Stimulated activated CD8-positive, alpha-beta memory T cell treated with anti-CD3 and anti-CD28 coated beads, Interleukin-4, amount 100 ng/mL, for 24 hours (primary cell): ENCODE data around the gene TRAF3IP3.

Source experiments
- DNase-seq: peaks from one replicate; pipeline ENCODE4 v3.0.0-alpha.2; 2020; ENCODE audit warnings: low read depth

Gene TRAF3IP3

DNA sequence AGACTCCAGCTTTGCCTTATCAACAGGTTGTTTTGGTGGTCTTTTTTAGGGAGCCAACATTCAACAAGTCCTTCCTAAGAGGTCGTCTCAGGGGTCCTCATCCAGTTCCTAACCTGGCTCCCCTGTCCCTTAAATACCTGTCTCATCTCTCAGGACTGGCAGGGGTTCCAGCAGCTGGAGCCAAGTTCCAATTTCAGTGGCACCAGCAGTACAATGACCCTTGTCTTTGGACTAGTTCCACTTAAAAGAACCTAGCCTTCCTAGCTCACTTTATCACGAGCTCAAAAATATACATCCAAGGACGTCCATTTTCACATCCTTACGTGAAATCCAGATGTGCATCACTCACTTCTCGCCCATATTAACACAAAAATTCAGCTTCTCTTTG is 18.7 kb upstream of the TRAF3IP3 start:
- DNase-seq: no peak

DNA sequence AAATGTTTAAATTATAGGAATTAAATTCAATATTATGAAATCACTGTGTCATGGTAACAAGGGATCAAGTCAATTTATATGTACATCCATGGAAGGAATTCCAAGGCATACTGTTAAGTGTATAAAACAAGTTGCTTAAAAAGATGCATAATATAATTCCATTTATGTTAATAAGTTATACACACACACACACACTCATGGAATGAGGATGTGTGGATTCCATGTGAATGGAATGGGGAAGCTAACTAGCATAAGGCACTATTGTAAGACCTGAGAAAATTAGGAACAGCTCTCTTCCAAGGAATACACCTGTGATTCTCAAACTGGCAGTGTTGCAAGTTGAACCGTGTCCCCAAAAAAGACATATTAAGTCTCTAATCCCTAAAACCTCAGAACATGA is 17.6 kb upstream of the TRAF3IP3 start:
- DNase-seq: no peak

DNA sequence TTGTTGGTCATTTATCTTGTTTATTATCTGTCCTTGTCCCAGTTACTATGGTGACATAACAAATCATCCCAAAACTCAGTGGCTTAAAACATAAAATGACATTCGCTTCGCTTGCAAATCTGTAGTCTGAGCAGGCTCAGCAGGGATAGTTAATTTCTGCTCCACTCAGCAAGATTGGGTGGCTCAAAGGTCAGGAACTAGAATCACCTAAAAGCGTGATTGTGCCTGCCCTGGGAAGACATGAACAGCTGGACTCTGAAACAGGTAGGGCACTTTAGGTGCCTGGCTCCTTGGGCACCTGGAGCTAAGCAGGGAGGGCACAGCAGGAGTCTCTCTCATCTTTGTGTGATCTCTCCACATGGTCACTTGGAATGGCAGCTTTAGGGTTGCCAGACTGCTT is 14.7 kb upstream of the TRAF3IP3 start:
- no peak for DNase-seq

DNA sequence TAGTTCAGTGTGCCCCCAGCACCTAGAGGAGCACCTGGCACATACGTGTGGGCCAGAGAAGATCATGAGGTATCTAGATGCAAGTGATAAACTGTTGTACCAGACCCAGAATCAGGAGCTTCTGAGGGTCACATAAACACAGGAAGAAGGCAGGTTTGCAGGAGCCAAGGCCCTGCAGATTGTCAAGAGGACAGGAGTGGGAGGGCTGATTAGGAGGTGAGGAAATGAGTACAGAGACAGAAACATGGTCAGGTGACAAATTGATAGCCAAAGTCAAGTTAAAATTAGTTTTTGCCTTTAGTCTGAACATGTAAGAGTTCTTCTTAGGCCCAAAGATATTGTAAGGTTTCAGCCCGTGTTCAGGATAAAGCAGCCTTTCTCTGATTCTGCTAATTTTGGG is 14.0 kb upstream of the TRAF3IP3 start:
- DNase-seq: no peak

DNA sequence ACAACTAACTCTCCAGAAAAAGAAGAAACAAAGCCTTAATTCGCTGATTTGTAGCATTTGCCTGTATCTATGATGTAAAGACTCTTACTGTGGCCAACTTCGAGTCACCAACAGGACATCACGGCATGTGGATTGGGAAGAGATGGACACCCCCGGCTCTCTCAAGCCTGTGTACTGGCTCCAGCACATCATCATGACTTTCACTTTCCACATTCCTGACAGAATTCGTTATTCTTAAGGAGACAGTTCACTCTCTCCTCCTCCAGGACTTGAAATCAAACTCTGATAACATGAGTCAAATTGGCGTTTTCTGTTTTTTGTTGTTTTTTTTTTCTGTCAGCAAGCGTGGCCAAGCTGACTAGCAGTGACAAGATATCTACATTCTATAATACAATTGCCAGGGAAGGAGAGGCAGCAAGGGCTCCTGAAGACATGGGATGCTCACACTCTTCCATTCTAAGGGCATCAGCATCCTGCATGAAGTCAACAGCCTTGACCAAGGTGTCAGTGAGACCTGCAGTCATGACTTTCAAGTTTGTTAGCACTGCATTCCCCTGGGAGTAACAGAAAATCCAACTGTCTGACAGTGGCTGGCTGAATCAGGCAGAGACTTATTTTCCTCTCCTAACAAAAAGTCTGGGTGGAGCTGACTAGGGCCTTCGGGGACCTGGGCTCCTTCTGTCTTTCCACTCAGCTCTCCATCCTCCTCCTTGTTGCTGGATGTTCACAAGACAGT is 13.3 kb upstream of the TRAF3IP3 start:
- no peak for DNase-seq

DNA sequence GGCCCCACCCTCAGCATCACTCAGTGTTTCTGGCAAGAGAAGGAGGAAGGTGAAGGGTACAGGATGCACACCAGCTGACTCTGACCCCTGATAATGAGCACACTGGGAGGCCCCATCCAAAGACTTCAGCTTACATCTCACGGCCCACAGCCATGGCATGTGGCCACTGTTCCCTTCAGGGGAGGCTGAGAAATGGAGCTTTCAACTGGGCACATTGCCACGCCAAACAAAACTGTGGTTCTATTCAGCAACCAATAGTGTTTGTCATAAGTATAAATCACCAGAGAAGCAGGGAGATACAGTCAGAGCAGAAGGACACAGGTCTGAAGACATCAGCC is 12.7 kb upstream of the TRAF3IP3 start:
- DNase-seq: no peak

DNA sequence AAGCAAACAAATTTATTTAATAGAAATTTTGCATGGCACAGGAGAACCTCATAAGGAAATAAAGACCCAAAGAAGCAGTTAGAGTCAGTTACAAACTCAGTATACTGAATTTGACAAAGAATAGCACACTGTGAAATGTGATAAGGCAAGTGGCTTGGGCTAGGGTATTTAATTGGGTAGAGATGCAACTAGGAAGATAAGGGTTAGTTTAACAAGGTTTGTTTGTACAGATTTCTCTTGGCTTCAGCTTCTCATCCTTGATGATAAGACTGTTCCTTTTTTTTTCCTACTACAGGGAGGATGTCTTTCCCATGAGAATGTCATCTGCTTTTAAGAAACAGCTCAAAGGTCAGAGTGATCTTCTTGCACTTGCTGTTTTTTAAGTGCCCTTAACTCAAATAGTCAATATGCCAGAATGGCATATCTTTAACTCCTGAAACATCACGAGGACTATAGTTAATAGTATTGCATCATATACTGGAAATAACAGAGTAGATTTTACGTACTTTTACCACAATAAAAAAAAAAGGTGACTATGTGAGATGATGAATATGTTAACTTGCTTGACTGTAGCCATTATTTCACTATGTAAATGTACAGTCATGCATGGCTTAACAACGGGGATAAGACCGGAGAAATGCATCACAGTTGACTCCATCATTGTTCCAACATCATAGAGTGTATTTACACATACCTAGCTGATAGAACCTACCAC is 9.2 kb upstream of the TRAF3IP3 start:
- DNase-seq: no peak

DNA sequence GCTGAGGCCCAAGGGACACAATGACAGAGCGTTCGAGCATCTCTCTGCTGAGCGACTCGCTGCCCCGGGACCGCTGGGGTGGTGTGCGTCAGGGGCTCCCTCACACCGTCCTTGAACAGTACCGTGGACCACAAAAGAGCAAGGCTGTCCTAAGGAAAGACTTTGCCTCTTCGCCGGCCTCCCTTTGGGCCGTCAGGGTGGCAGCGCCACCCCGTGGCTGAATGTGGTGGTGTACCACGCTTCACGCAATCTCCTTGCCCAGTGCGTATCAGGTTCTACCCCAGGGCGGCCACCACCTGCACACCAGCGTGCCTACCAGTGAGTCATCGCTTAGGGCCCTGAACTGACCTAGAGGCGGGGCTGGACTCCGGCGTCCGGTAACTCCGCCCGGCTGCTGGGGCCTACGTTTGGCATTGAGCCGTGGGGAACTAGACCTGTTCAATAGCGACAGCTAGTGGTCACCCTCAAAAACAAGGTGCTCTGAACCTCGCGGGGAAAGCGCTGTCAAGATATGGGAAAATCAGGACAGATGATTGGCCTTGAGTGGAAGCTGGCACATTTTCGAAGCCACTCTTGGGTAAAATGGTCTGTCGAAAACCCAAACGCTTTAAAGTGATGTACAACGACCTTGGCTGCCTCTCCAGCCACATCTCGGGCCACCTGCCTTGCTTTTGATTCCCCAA is 8.1 kb upstream of the TRAF3IP3 start:
- DNase-seq: peak; percentile 82

DNA sequence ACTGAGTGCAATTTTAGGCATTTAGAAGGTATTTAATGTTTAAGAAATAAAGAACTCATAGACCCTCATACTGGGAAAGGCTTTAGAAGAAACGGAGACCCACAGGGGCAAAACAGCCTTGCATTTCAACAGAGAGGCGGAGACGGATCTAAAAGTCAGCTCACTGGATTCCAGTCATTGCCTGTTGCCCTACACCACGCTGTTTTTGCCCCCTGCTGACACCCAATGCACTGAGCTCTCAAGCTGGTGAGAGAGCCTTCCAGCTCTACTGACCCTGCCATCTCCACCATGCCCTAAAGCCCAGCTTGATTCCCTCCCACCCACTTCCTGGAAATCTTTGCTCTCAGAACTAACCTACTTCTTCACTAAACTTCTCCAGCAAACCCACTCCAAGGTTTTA is 7.2 kb upstream of the TRAF3IP3 start:
- no peak for DNase-seq

DNA sequence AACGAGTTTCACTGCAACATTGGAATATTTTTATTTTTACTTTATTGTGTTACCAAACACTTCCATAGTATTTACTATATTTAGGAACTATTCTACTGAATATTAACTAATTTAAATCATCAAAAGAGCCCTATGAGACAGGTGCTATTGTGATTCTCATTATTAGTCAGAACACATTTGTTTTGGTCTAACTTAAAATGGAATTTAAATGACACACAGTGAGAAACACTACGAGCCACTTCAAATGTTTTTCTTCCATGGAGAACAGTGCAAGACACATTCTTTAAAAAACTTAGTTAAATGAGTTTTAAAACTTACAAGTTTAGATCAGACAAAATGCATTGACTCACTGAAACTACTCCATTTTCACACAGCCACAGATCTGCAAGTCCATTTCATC is 6.6 kb upstream of the TRAF3IP3 start:
- DNase-seq: no peak

DNA sequence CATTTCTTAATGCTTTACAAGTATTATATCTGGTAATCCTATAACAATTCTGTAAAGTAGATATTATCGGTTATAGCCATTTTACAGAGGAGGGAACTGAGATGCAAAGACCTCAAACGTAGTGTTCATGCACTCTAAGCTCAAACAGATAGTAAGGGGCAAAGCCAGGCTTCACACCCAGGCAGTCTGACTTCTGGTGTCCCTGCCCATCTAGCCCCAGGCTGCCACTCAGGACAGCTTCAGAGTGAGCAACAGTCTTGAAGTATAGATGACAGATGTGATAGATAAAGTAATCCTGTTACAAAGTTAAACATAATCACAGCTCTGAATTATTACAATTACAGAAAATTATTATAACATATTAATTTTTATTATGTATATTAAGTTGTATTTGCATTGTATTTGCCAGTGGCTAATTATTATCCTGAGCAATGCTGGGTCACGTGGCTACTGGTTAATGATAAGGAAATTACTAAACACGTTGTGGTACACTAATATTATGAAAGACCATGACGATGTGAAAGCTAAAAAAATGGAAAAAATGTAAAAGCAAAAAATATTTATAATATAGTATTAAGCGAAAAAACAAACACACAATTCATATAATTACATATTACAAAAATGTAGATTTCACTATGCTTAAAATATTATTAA is 6.1 kb upstream of the TRAF3IP3 start:
- DNase-seq: no peak

DNA sequence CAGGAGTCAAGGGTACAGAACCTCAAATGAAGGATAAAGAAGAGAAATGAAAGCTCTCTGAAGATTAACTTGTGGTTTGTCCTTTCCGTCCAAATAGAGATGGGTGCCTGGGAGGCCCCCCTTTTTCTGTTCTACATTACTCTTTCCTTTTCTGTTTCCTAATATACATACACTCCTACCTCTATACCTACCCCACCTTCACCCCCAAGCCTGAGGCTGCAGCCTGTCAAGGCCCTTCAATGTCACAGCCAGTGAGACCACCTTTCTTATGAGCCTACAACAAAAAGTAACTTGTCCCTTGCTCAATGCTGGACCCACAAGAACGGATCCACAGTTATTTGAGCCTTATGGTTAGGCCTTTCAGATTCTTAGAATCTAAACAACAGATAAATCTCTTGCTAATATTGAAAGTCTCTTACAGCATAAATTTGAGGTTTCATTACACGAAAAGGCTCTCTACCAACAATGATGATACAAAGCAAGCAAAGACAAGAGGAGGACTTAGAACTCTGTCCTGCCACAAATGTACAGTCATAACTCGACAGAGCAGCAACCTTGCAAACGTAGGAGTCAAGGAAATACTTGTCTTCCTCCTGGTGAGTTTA is 4.1 kb upstream of the TRAF3IP3 start:
- DNase-seq: no peak

DNA sequence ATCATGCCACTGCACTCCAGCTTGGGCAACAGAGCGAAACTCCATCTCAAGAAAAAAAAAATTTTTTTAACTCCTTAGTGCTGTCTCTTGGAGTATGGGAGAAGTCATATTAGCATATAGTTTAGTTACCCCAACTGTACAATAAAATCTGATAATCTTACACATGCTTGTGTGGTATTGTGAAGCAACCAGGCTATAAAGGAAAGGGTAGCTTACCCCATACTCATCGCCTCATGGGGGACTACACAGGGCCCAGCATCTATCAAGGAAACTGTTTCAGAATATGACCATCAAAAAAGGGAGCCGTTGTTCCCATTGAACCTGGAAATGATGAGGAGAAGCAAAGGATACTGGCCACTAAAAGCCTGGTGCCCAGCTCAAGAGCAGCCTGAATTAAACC is 3.0 kb upstream of the TRAF3IP3 start:
- no peak for DNase-seq

DNA sequence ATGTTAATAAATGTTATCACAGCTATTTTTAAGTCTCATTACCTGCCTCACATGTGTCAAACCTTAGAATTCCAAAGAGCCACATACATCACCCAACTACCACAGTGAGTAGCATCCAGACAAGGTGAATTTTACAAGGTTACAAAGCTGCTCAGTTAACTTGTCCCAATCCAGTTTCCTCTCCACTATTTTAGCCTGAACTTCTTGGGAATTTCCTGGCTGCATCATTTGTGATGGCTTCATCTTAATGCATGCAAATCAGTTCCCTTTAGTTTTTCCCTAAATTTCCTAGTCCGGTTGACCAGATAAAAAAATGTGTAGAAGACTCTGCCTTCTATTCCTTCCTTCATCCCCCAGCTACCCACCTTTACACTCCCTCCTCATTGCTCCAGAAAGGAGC is 597 bp upstream of the TRAF3IP3 start:
- DNase-seq: no peak

DNA sequence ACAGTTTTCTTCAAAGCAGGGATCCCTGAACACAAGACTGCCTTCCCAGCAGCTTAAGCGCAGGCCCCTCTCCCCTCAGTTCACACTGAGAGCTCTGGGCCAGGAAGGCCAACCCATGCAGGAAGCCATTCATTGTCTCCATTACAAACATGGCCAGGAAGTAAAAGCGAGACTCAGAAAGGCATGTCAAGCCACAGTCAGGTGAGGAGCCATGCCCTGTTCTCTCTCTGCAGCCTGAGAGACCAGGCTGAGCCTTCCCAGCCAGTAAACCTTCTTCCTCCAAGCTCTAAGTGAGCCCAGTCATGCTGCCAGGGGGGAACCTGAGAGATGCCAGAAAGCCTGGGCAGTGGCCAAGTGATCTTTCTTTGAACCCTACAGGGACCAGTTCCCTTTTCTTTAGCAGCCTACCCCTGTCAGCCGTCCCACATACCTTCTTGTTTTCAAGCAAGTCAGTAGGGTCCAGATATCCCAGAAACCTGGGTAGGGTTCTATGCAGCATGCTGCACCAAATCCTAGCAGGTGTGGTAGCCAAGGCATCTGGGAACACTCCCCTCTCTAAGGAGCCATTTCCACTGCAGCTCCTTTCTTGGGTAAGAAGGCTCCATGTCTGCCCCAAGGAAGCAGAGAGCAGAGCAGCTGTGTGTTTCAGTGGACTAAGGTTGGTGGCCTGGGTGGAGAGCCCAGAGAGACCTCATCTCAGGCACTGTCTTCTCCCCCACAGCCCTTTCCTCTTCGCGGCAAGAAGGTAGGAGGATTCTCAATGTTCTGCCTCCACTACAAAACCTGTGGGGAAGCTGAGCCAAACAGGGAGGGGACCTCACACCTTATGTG is 977 bp downstream of the TRAF3IP3 start:
- no peak for DNase-seq

DNA sequence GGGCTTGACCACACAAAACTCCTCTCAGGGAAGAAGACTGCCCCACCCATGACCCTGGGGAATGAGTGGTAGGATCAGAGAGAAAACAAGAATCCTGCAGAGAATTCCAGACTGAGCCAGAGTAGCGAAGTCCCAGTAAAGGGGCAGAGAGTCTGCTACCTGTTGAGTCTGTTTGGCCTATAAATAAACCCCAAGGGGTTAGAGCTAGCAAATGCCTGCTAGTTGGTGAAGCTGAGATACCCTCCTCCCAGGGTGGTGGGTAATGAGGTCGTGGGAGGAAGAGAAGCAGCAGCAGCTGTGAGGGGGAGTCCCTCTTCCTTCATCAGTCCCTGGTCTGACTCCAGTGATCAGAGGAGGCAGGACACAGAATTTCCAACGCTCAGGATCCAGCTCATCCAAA is 2.5 kb downstream of the TRAF3IP3 start:
- no peak for DNase-seq

DNA sequence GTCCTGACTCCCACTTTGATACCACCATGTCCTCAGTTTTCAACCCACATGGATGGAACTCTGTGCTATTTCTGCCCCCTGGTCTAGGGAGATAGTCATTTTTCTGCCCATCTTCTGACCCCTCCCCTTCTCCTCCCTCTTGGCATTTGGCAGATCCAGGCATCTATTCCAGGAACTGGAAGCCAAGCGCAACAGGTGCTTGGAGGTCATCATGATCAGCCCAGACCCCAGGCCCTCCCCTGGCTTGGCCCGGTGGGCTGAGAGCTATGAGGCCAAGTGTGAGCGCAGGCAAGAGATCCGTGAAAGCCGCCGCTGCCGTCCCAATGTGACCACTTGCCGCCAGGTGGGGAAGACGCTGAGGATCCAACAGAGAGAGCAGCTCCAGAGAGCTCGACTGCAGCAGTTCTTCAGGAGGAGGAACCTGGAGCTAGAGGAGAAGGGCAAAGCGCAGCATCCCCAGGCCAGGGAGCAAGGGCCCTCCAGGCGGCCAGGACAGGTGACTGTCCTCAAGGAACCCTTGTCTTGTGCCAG is 4.0 kb downstream of the TRAF3IP3 start:
- no peak for DNase-seq

DNA sequence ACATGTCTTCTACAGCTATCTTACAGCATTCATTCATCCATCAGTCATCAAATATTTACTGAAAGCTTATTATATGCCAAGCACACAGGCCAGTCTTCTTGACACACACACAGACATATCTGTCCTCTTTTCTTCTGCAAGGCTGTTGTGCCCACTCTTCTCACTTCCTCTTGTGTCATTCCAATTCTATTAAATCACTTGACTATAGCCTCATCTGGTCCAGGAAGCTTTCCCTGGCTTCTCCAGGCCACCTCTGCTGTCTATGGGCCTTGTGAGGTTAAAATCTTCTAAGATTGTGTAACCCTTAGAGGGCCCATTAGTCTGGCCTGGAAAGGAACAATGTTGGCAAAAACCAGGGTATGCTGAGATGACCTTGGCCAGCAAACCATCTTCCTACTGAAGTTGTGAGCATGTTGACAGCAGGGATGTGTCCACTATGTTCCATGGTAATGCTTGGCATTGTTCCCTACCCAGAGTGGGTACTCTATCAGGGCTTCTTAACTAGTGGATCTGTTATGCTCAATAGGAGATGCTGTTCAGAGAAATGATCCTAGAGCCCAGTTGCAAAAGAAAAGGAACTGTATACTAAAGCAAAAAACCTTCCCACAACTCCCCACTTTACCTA is 5.3 kb downstream of the TRAF3IP3 start:
- no peak for DNase-seq

DNA sequence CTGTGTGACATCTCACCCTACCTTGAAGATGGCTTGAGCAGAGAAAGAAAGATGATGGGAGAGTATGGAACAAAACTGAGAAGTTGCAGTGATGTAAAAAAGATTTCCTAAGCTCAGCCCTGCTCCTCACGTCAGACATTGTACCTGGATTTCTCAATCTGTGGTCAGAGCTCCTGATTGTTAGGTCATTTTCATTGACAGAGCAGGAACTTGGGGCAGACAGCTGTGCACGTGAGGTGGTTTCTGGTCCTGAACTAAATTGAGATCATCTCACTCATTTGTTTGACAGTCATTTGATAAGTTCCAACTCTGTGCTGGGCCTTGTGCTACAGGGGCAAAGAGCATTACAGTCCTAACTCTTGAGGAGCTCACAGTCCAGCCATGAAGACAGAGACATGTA is 10.2 kb downstream of the TRAF3IP3 start:
- no peak for DNase-seq

DNA sequence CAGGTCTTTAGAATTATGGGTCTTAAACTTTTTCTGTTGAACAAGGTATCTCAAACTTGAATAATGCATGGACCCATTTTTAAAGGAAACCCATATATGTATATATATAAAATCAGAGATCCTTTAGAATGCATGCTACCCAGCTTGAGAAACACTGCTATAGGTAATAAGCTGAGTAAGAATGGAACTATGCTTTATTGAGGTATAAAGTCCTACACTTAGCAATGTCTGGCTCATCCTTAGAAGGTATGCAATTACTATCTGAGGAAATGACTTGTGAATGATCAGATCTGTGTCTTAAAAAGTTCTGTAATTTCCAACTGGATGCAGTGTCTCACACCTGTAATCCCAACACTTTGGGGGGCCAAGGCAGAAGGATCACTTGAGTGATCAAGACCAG is 11.2 kb downstream of the TRAF3IP3 start:
- DNase-seq: no peak

DNA sequence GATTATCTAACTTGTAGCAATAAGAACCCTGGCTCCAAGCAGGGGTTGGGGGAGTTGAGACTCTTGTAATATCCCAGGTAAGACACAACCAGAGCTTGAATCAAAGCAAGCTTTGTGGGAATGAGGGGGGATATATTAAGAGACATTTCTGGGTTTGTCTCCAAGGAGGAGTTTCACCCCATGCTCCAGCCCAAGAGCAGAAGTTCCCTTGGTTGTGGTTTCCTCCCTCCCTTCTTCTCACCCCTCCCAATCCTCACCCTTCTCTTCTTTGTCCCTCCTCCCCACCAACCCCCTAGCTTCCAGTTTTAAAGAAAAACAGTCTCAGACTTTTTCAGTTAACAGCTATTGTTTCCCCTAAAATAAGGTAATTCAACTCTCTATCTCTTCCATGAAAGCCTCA is 11.9 kb downstream of the TRAF3IP3 start:
- DNase-seq: no peak
